Stimulated activated CD4-positive, alpha-beta T cell treated with anti-CD3 and anti-CD28 coated beads, Interleukin-4, amount 100 ng/mL, for 4 hours (primary cell): Measurements from ENCODE around the gene TMEM89.

Source experiments
- DNase-seq, 2 experiments: peaks; one replicate each; pipeline ENCODE4 v3.0.0-alpha.2; 2020

Gene TMEM89

GRCh38 chr3:48641396-48641795 lies 19.8 kb upstream of the TMEM89 start:
- no peak for DNase-seq

GRCh38 chr3:48639944-48640606 lies 18.5 kb upstream of the TMEM89 start:
- DNase-seq, result no peak

- no peak for DNase-seq
These were observed 15.7 kb upstream of the TMEM89 start for GRCh38 chr3:48637305-48637704.

- DNase-seq, result no peak
These were observed 14.6 kb upstream of the TMEM89 start for GRCh38 chr3:48636149-48636655.

- DNase-seq, result peak; percentile 89 to 95
These were observed 13.9 kb upstream of the TMEM89 start, which contains the start of gene SLC26A6 for GRCh38 chr3:48635222-48636021. TSS of gene SLC26A6 (minus strand) at chr3:48635461. CDS start at chr3:48635393, 68 bp downstream.

GRCh38 chr3:48634661-48635221 lies 13.2 kb upstream of the TMEM89 start:
- DNase-seq, result peak; percentile 56 to 70

- DNase-seq, result no peak
These were observed 12.2 kb upstream of the TMEM89 start for GRCh38 chr3:48633743-48634142.

- no peak for DNase-seq
These were observed 11.7 kb upstream of the TMEM89 start for GRCh38 chr3:48633256-48633655.

GRCh38 chr3:48631516-48632448 lies 10.2 kb upstream of the TMEM89 start:
- no peak for DNase-seq

- DNase-seq, result no peak
These were observed 9.3 kb upstream of the TMEM89 start for GRCh38 chr3:48630833-48631232.

GRCh38 chr3:48630407-48630806 lies 8.8 kb upstream of the TMEM89 start:
- no peak for DNase-seq

GRCh38 chr3:48629894-48630293 lies 8.3 kb upstream of the TMEM89 start:
- DNase-seq, result no peak

GRCh38 chr3:48628277-48629017 lies 6.9 kb upstream of the TMEM89 start:
- no peak for DNase-seq

- DNase-seq, result no peak
These were observed 4.0 kb upstream of the TMEM89 start for GRCh38 chr3:48625600-48625999.

GRCh38 chr3:48624767-48625166 lies 3.2 kb upstream of the TMEM89 start:
- no peak for DNase-seq

GRCh38 chr3:48623851-48624547 lies 2.4 kb upstream of the TMEM89 start:
- DNase-seq, result no peak

GRCh38 chr3:48619541-48620524 lies 1.7 kb downstream of the TMEM89 start:
- DNase-seq, result no peak

- no peak for DNase-seq
These were observed 4.0 kb downstream of the TMEM89 start for GRCh38 chr3:48617559-48617958.

- no peak for DNase-seq
These were observed 7.5 kb downstream of the TMEM89 start for GRCh38 chr3:48614044-48614443.

- no peak for DNase-seq
These were observed 9.3 kb downstream of the TMEM89 start for GRCh38 chr3:48612309-48612708.
